ENCODE data around the gene GRIA3.

GRIA3 gene

DNA sequence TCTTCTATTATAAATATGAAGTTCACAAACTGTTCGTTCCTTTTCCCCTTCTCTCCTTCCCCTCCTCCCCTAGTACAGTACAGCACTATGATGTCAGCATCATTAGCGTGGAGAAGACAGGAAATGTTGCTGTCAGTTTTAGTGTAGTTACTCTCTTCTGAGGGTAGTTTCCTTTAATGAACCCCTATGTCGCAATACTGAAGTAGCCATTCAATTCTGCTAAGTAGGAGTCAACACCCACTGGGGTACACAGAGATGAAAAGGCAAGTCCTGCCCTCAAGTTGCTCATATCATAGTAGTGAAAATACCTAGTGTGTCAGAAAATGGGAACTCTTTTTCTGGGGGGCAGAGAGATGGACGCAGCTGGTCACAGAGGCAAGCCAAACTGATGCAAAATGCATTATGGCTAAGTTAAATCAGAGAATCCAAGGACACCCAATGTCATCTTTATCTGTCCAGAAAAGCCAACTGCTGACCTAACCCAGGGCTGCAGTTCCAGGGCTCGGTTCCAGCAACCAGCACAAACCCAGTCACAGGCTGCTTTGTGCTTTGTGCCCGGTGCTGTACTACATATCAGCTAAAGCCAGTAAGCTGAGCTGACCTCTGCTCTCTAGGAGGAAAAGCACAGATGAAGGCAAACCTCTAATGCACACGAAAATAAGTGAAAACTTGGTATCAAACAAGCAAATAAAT, 31.5 kb downstream of the GRIA3 start:
- TF ChIP-seq POLR2A (IDR thresholded peaks at IDR 0.05; ENCODE audit: low read length) (no peak), GATA1 (IDR thresholded peaks at IDR 0.05; ENCODE audit: low read depth, low read length) (no peak)
- DNase-seq: peak; percentile 6 to 47

DNA sequence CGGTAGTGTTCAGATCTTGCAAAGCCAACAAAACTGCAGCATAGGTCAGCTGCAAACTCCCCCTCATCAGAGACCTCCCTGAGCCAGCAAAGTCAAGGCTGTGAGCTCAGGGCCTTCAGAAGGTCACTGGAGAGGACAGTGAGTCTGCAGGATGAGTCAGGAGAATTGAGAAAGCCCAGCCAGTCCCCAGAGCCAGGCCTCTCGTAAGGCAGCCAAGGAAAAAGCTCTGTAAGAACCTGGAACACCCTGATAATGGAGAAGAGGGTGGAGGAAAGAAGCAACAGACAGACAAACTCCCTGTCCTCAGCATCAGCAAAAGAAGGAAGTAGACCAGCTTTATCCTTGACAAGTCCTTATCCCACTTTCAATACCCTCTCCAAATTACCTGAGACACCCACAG, 33.0 kb downstream of the GRIA3 start:
- TF ChIP-seq GATA1 (IDR thresholded peaks at IDR 0.05; ENCODE audit: low read depth, low read length) (no peak), POLR2A (IDR thresholded peaks at IDR 0.05; ENCODE audit: low read length) (no peak)
- peak; percentile 41 to 62 for DNase-seq

GRCh38 chrX:123217728-123218127, 33.6 kb downstream of the GRIA3 start:
- no peak for TF ChIP-seq GATA1 (IDR thresholded peaks at IDR 0.05; ENCODE audit: low read depth, low read length)
- TF ChIP-seq POLR2A (IDR thresholded peaks at IDR 0.05; ENCODE audit: low read length): no peak
- DNase-seq: peak in 1 of 2 experiments; percentile 29

- DNase-seq: no peak
- TF ChIP-seq GATA1 (IDR thresholded peaks at IDR 0.05; ENCODE audit: low read depth, low read length) (no peak), POLR2A (IDR thresholded peaks at IDR 0.05; ENCODE audit: low read length) (no peak)
Measured at GRCh38 chrX:123219916-123220315, 35.8 kb downstream of the GRIA3 start.

DNA sequence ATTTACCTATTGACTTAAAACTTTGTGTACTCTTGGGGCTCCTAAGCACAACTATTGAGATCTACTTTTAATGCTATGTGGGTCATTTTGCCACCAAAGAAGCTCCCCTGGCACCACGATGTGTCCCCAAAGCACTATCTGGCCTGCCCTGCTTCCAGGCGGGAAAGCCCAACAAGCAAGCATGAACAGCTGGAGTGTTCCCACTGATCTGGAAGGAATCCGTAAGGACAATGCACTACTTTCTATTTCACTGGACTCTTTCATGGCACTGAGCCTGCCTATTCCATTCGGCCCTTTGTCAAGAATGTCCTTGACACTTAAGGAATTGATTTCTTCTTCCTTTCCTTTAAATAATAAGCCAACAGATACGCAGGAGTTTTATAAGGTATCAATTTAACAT, 38.8 kb downstream of the GRIA3 start:
- no peak for DNase-seq

DNA sequence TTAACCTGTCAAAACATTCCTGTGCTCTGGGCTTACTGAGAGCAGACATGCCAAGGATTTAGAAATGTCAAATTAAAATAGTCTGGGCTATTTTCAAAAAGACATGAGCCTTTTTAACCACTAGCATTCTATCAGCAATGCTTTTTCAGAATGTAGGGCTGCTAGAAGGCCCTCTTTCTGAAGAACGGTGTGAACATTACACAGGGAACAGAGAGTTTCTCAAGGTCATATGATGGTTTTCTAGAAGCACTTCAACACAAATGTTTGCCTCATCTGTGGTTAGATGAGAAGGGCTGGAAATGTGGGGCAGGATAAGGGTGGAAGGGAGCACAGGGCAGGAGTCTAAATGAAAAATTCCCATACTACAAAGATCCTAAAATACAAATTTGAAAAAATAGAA, 39.3 kb downstream of the GRIA3 start:
- no peak for DNase-seq

More for the DNA sequence above, 38.8 kb downstream of the GRIA3 start:
- TF ChIP-seq POLR2A (IDR thresholded peaks at IDR 0.05; ENCODE audit: low read length) (no peak), GATA1 (IDR thresholded peaks at IDR 0.05; ENCODE audit: low read depth, low read length) (no peak)

GRCh38 chrX:123223859-123224258, 39.8 kb downstream of the GRIA3 start:
- no peak for DNase-seq
- TF ChIP-seq GATA1 (IDR thresholded peaks at IDR 0.05; ENCODE audit: low read depth, low read length): no peak
- no peak for TF ChIP-seq POLR2A (IDR thresholded peaks at IDR 0.05; ENCODE audit: low read length)

More for the DNA sequence above, 39.3 kb downstream of the GRIA3 start:
- TF ChIP-seq GATA1 (IDR thresholded peaks at IDR 0.05; ENCODE audit: low read depth, low read length) (no peak), POLR2A (IDR thresholded peaks at IDR 0.05; ENCODE audit: low read length) (no peak)

GRCh38 chrX:123230798-123231197, 46.7 kb downstream of the GRIA3 start:
- TF ChIP-seq POLR2A (IDR thresholded peaks at IDR 0.05; ENCODE audit: low read length) (no peak), GATA1 (IDR thresholded peaks at IDR 0.05; ENCODE audit: low read depth, low read length) (no peak)
- no peak for DNase-seq

DNA sequence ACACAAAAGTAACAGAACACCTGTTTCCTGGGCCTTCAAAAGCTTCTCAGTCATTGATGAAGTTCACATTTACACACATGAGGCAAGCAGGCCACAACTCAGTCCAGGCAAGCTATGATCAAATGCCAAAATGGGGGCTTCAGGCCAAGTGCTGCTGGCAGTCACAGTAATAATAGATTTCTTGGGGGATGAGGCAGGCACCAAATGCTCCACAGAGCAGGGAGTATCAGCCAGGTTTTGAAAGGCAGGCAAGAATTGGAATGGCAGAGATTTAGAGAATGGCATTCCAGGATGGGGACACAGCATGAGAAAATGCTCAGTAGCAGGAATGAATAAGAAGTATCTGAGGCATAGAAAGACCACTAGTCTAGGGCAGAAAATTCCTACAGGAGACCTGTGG, 52.8 kb downstream of the GRIA3 start:
- TF ChIP-seq GATA1 (IDR thresholded peaks at IDR 0.05; ENCODE audit: low read depth, low read length) (no peak), POLR2A (IDR thresholded peaks at IDR 0.05; ENCODE audit: low read length) (no peak)
- DNase-seq: no peak

- DNase-seq: no peak
- no peak for TF ChIP-seq GATA1 (IDR thresholded peaks at IDR 0.05; ENCODE audit: low read depth, low read length)
- TF ChIP-seq POLR2A (IDR thresholded peaks at IDR 0.05; ENCODE audit: low read length): no peak
Measured at GRCh38 chrX:123237271-123237670, 53.2 kb downstream of the GRIA3 start.

- TF ChIP-seq POLR2A (IDR thresholded peaks at IDR 0.05; ENCODE audit: low read length) (no peak), GATA1 (IDR thresholded peaks at IDR 0.05; ENCODE audit: low read depth, low read length) (no peak)
- DNase-seq: no peak
Measured at GRCh38 chrX:123254457-123254856, 70.4 kb downstream of the GRIA3 start.

- DNase-seq: no peak
- TF ChIP-seq GATA1 (IDR thresholded peaks at IDR 0.05; ENCODE audit: low read depth, low read length) (no peak), POLR2A (IDR thresholded peaks at IDR 0.05; ENCODE audit: low read length) (no peak)
Measured at GRCh38 chrX:123256378-123256777, 72.3 kb downstream of the GRIA3 start.

DNA sequence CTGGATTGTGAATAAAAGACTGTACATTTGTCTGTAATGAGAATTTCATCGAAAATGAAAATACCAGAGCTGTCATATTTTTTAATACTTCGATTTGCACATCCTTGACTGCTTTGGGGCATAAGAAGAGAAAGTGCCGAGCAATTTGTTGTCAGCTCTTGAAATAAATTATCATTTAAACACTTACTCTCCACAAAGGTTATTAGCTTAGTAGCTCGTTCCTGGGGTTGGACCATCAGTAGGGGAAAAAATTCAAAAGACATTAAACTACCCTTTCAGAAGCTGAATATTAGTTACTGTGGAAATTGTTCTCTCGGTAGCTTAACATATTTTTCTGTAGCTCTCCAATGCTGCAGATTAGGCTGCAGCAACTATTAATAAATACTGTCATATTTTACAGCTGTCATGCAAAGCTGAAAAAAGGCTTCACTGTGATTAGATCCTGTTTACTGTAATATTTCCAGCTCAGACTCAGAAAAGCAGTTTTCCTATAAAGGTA, 76.9 kb downstream of the GRIA3 start:
- TF ChIP-seq POLR2A (IDR thresholded peaks at IDR 0.05; ENCODE audit: low read length) (no peak), GATA1 (IDR thresholded peaks at IDR 0.05; ENCODE audit: low read depth, low read length) (no peak)

DNA sequence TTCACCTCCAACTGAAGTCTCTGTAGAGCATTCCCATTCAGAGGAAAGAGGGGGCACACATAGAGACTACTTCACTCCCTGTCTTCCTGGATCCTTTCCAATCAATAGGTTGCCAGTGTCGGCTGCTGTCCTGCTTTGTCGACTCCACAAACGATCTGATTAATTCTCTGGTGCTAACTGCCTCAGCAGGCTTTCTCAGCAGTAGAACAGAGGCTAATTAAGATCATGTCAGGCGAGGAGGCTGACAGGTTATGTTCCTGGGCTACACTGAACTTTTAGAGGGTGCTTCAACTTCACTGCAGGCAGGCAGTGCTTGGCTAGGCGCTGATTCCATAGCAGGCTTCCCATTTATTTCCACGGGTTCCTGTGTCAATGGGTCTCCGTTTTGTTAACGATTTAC, 79.2 kb downstream of the GRIA3 start:
- DNase-seq: no peak
- TF ChIP-seq POLR2A (IDR thresholded peaks at IDR 0.05; ENCODE audit: low read length) (no peak), GATA1 (IDR thresholded peaks at IDR 0.05; ENCODE audit: low read depth, low read length) (no peak)

More for the DNA sequence above, 76.9 kb downstream of the GRIA3 start:
- DNase-seq: no peak

DNA sequence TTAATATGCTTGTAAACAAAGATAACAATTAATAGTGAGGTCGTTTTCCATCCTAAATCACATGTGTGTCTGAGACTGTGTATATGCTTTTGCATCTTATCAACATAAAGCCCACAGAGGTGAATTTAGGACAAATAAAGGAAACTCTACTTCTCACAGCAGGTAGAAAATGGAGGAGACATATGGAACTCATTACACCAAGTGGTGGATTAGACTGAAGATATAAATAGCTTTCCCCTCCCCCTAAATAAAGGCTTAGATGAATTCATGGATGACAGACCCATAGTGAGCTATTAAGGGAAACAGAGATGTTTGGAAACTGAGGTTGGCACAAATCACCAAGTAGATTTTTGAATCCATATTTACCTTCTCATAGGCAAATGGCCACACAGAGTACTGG, 79.7 kb downstream of the GRIA3 start:
- DNase-seq: no peak
- TF ChIP-seq GATA1 (IDR thresholded peaks at IDR 0.05; ENCODE audit: low read depth, low read length): no peak
- TF ChIP-seq POLR2A (IDR thresholded peaks at IDR 0.05; ENCODE audit: low read length): no peak
